ENCODE results near the gene DIS3L2. TPM values are rescaled to one million over a fixed set of nuclear protein-coding genes. Genes with fewer than 3 reads are reported as not detected.

DIS3L2 gene
- total and polyA plus RNA-seq, 2 experiments from 2014 or later = 15.2 to 25.3 TPM

DNA sequence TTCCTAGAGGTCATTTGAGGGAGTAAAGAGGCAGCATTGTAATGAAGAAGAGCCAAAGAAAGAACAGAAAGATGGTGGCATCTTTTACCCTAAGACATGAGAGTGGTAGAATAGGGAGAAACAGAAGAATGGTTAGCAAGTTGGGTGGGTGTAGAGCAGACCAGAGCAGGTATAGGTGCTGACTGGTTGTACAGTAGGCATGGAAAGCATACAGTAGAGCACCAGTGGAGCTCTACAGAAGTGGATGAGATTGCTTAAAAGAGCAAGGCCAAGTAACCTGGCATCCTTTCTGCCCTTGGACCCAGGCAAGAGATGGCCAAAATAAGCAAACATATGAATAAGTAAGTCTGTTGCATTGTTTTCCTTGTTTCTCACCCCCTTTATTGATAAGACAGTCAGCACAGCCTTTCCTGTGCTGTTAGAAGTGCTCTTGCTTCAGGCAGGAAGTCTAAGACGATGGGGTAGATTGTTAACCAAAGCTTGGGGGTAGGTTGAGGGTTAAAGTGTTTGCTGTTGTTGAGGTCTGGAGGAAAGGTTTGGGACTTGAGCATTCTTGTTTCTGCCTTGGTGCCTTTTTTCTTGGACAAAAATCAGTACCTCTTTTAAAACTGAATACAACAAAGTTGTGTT lies 76.9 kb downstream of the DIS3L2 start:
- Histone ChIP-seq H3K79me2 (replicated peaks; ENCODE audit: insufficient read depth) (peaks cover 3% of the 10 kb centered on the region; the same call in 1 of the 2 replicates), H2AFZ (no peak overlapping the region), H3K27ac (ENCODE audit: low read depth) (no peak overlapping the region), H3K4me3 (no peak overlapping the region), H3K4me1 (ENCODE audit: insufficient read depth) (peaks cover 13% of the 10 kb centered on the region; the same call in 1 of the 2 replicates), H3F3A (replicated peaks; ENCODE audit: low read depth) (no peaks in the 10 kb centered on the region), H3K36me3 (ENCODE audit: insufficient read depth) (no peaks in the 10 kb centered on the region), H3K4me2 (peak overlapping the region; percentile 48; the same call in 1 of the 2 replicates), H4K20me1 (replicated peaks; ENCODE audit: insufficient read depth) (no peaks in the 10 kb centered on the region), H3K27me3 (ENCODE audit: insufficient read depth) (no peaks in the 10 kb centered on the region), H3K9me2 (ENCODE audit: insufficient read depth) (peaks cover 6% of the 10 kb centered on the region; the same call in 1 of the 2 replicates)
- no peak overlapping the region; the same call in 2 of the 3 replicates for H3K4me3 Mint-ChIP-seq
- H3K36me3 Mint-ChIP-seq (ENCODE audit: low read depth) = peaks cover 30% of the 10 kb centered on the region; the same call in 2 of the 3 replicates
- H3K4me1 Mint-ChIP-seq = peaks cover 14% of the 10 kb centered on the region
- H3K27ac Mint-ChIP-seq = no peak overlapping the region
- no peak for ATAC-seq
- H3K9me3 Mint-ChIP-seq = peaks cover 18% of the 10 kb centered on the region; the same call in 2 of the 3 replicates
- H3K27me3 Mint-ChIP-seq (ENCODE audit: insufficient read depth, low read depth, poor library complexity) = no peaks in the 10 kb centered on the region
- DNase-seq (ENCODE audit: low spot score) = no peak
- TF ChIP-seq STAT1 (IDR thresholded peaks at IDR 0.05; ENCODE audit: unreplicated experiment) (no peak), EZH2phosphoT487 (IDR thresholded peaks at IDR 0.05; ENCODE audit: unreplicated experiment) (no peak), EZH2 (IDR thresholded peaks at IDR 0.05; ENCODE audit: low read depth, unreplicated experiment) (no peak), ZNF114 (CRISPR knock-in tag; IDR thresholded peaks at IDR 0.05) (no peak)

- H3F3A ChIP-seq (replicated peaks; ENCODE audit: low read depth) = no peaks in the 10 kb centered on the region
- no peak overlapping the region for H3K27ac ChIP-seq (ENCODE audit: low read depth)
- DNase-seq (ENCODE audit: low spot score) (no peak), ATAC-seq (no peak; the same call in 2 of the 3 replicates)
- H2AFZ ChIP-seq = no peak overlapping the region
- H3K27me3 ChIP-seq (ENCODE audit: insufficient read depth) = no peaks in the 10 kb centered on the region
- Mint-ChIP-seq H3K27me3 (ENCODE audit: insufficient read depth, low read depth, poor library complexity) (no peaks in the 10 kb centered on the region), H3K36me3 (ENCODE audit: low read depth) (peaks cover 30% of the 10 kb centered on the region; the same call in 2 of the 3 replicates), H3K27ac (no peak overlapping the region), H3K4me1 (peaks cover 14% of the 10 kb centered on the region), H3K4me3 (no peak overlapping the region), H3K9me3 (peaks cover 18% of the 10 kb centered on the region; the same call in 2 of the 3 replicates)
- peaks cover 3% of the 10 kb centered on the region; the same call in 1 of the 2 replicates for H3K79me2 ChIP-seq (replicated peaks; ENCODE audit: insufficient read depth)
- peaks cover 13% of the 10 kb centered on the region; the same call in 1 of the 2 replicates for H3K4me1 ChIP-seq (ENCODE audit: insufficient read depth)
- H3K4me2 ChIP-seq = peak overlapping the region; percentile 48; the same call in 1 of the 2 replicates
- H3K36me3 ChIP-seq (ENCODE audit: insufficient read depth) = no peaks in the 10 kb centered on the region
- no peaks in the 10 kb centered on the region for H4K20me1 ChIP-seq (replicated peaks; ENCODE audit: insufficient read depth)
- no peak overlapping the region for H3K4me3 ChIP-seq
- peaks cover 6% of the 10 kb centered on the region; the same call in 1 of the 2 replicates for H3K9me2 ChIP-seq (ENCODE audit: insufficient read depth)
- TF ChIP-seq, protein P1, sequence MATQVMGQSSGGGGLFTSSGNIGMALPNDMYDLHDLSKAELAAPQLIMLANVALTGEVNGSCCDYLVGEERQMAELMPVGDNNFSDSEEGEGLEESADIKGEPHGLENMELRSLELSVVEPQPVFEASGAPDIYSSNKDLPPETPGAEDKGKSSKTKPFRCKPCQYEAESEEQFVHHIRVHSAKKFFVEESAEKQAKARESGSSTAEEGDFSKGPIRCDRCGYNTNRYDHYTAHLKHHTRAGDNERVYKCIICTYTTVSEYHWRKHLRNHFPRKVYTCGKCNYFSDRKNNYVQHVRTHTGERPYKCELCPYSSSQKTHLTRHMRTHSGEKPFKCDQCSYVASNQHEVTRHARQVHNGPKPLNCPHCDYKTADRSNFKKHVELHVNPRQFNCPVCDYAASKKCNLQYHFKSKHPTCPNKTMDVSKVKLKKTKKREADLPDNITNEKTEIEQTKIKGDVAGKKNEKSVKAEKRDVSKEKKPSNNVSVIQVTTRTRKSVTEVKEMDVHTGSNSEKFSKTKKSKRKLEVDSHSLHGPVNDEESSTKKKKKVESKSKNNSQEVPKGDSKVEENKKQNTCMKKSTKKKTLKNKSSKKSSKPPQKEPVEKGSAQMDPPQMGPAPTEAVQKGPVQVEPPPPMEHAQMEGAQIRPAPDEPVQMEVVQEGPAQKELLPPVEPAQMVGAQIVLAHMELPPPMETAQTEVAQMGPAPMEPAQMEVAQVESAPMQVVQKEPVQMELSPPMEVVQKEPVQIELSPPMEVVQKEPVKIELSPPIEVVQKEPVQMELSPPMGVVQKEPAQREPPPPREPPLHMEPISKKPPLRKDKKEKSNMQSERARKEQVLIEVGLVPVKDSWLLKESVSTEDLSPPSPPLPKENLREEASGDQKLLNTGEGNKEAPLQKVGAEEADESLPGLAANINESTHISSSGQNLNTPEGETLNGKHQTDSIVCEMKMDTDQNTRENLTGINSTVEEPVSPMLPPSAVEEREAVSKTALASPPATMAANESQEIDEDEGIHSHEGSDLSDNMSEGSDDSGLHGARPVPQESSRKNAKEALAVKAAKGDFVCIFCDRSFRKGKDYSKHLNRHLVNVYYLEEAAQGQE (IDR thresholded peaks at IDR 0.05; ENCODE audit: unreplicated experiment) = no peak
- TF ChIP-seq, protein P2, sequence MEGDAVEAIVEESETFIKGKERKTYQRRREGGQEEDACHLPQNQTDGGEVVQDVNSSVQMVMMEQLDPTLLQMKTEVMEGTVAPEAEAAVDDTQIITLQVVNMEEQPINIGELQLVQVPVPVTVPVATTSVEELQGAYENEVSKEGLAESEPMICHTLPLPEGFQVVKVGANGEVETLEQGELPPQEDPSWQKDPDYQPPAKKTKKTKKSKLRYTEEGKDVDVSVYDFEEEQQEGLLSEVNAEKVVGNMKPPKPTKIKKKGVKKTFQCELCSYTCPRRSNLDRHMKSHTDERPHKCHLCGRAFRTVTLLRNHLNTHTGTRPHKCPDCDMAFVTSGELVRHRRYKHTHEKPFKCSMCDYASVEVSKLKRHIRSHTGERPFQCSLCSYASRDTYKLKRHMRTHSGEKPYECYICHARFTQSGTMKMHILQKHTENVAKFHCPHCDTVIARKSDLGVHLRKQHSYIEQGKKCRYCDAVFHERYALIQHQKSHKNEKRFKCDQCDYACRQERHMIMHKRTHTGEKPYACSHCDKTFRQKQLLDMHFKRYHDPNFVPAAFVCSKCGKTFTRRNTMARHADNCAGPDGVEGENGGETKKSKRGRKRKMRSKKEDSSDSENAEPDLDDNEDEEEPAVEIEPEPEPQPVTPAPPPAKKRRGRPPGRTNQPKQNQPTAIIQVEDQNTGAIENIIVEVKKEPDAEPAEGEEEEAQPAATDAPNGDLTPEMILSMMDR (conservative IDR thresholded peaks at IDR 0.05; ENCODE audit: low read depth in 2 of 2) = no peak
- TF ChIP-seq STAT1 (IDR thresholded peaks at IDR 0.05; ENCODE audit: unreplicated experiment) (no peak), ZNF114 (CRISPR knock-in tag; IDR thresholded peaks at IDR 0.05) (no peak), NANOG (IDR thresholded peaks at IDR 0.05; ENCODE audit: borderline replicate concordance) (no peak), CREB1 (CRISPR knock-in tag; IDR thresholded peaks at IDR 0.05; ENCODE audit: low read depth) (no peak), EZH2phosphoT487 (IDR thresholded peaks at IDR 0.05; ENCODE audit: unreplicated experiment) (no peak)
Observed at GRCh38 chr2:232038881-232039485, 77.5 kb downstream of the DIS3L2 start.
